Spleen (tissue), 7 donors: ENCODE results near the gene PCID2.

ENCODE experiments used
- CTCF ChIP-seq, 11 experiments: fragments of 200-600 bp in 7 of 11; fragments of 450-650 bp in 4 of 11; sonication (generic) in 4 of 11; IDR thresholded peaks in 8 of 11; conservative IDR thresholded peaks in 3 of 11; 1 replicate in 7 of 11; 2 replicates in 4 of 11; pipeline versions ENCODE4 v1.4.0 to v1.8.0; 2016 to 2021; ENCODE audit warnings: antibody characterized with exemption in 11 of 11, inconsistent platforms in 4 of 11, mild to moderate bottlenecking in 1 of 11
- POLR2A ChIP-seq, 3 donors: fragments of 450-650 bp; IDR thresholded peaks; one replicate each; pipeline ENCODE4 v1.5.1; 2017; ENCODE audit warnings: antibody characterized with exemption in 3 of 3, mild to moderate bottlenecking in 1 of 3
- donor health status: DM: no; HTN: no; CAD: no; lungs with moderate emphysema.
- donor health status: DM: no; HTN: no; CAD: no.
- donor health status: DM: no; HTN: no; CAD: no.

- no peak for TF ChIP-seq CTCF (IDR thresholded peaks at IDR 0.05 in 8 of 11, conservative IDR thresholded peaks at IDR 0.05 in 3 of 11)
- TF ChIP-seq POLR2A (IDR thresholded peaks at IDR 0.05): no peak
Observed at GRCh38 chr13:113142876-113143275, 65.6 kb downstream of the PCID2 start.
